ENCODE data around the gene C16orf96. TPM values are rescaled to one million over a fixed set of nuclear protein-coding genes. Genes with fewer than 3 reads are reported as not detected.

Gene C16orf96
- total RNA-seq, 2 donors from 2014 or later = 0.08 TPM; not detected in 1

- no peaks in the 10 kb centered on the region for H3K9me3 ChIP-seq
- no peak for TF ChIP-seq CTCF (IDR thresholded peaks at IDR 0.05)
- no peaks in the 10 kb centered on the region for H3K27me3 ChIP-seq
- intact Hi-C loops (cut with DNase I) = no loop called here
- H3K9ac ChIP-seq (ENCODE audit: low read depth in 2 of 2, low read length in 2 of 2) = no peak overlapping the region
- no peak overlapping the region for H3K4me3 ChIP-seq
- no peaks in the 10 kb centered on the region for H3K36me3 ChIP-seq
- no peak overlapping the region for H3K27ac ChIP-seq
- H3K4me1 ChIP-seq = no peaks in the 10 kb centered on the region
- DNase-seq = no peak
Measured at GRCh38 chr16:4576008-4576407, 19.9 kb downstream of the C16orf96 start.

- H3K9me3 ChIP-seq = no peaks in the 10 kb centered on the region
- no peaks in the 10 kb centered on the region for H3K4me1 ChIP-seq
- no peak overlapping the region for H3K4me3 ChIP-seq
- DNase-seq = no peak
- H3K27me3 ChIP-seq = no peaks in the 10 kb centered on the region
- no peak overlapping the region for H3K27ac ChIP-seq
- no peak for TF ChIP-seq CTCF (IDR thresholded peaks at IDR 0.05)
- H3K36me3 ChIP-seq = no peaks in the 10 kb centered on the region
- H3K9ac ChIP-seq (ENCODE audit: low read depth in 2 of 2, low read length in 2 of 2) = no peak overlapping the region
- intact Hi-C loops (cut with DNase I) = no loop called here
Measured at GRCh38 chr16:4578961-4579530, 22.9 kb downstream of the C16orf96 start.

- Histone ChIP-seq H3K36me3 (no peaks in the 10 kb centered on the region), H3K4me3 (no peak overlapping the region), H3K27me3 (no peaks in the 10 kb centered on the region), H3K9me3 (no peaks in the 10 kb centered on the region), H3K4me1 (no peaks in the 10 kb centered on the region), H3K9ac (ENCODE audit: low read depth in 2 of 2, low read length in 2 of 2) (no peak overlapping the region), H3K27ac (no peak overlapping the region)
- no peak for TF ChIP-seq CTCF (IDR thresholded peaks at IDR 0.05)
- DNase-seq = no peak
- intact Hi-C loops (cut with DNase I) = no loop called here
Measured at GRCh38 chr16:4580250-4580649, 24.1 kb downstream of the C16orf96 start.

- no peak for TF ChIP-seq CTCF (IDR thresholded peaks at IDR 0.05)
- no peaks in the 10 kb centered on the region for H3K27me3 ChIP-seq
- no peaks in the 10 kb centered on the region for H3K9me3 ChIP-seq
- no peak overlapping the region for H3K27ac ChIP-seq
- intact Hi-C loops (cut with DNase I) = no loop called here
- no peaks in the 10 kb centered on the region for H3K36me3 ChIP-seq
- DNase-seq = no peak
- H3K4me3 ChIP-seq = no peak overlapping the region
- no peaks in the 10 kb centered on the region for H3K4me1 ChIP-seq
- no peak overlapping the region for H3K9ac ChIP-seq (ENCODE audit: low read depth in 2 of 2, low read length in 2 of 2)
Measured at GRCh38 chr16:4583906-4584305, 27.8 kb downstream of the C16orf96 start.

GRCh38 chr16:4586291-4586690 lies 30.2 kb downstream of the C16orf96 start:
- intact Hi-C loops (cut with DNase I) = no loop called here
- no peak for DNase-seq
- no peak overlapping the region for H3K4me3 ChIP-seq
- no peaks in the 10 kb centered on the region for H3K4me1 ChIP-seq
- H3K27ac ChIP-seq = no peak overlapping the region
- no peaks in the 10 kb centered on the region for H3K36me3 ChIP-seq
- no peak for TF ChIP-seq CTCF (IDR thresholded peaks at IDR 0.05)
- no peaks in the 10 kb centered on the region for H3K9me3 ChIP-seq
- H3K9ac ChIP-seq (ENCODE audit: low read depth in 2 of 2, low read length in 2 of 2) = no peak overlapping the region
- H3K27me3 ChIP-seq = no peaks in the 10 kb centered on the region

Measured in colonic mucosa (tissue), 4 donors.